ENCODE data around the gene SRCIN1.

The SRCIN1 gene

DNA sequence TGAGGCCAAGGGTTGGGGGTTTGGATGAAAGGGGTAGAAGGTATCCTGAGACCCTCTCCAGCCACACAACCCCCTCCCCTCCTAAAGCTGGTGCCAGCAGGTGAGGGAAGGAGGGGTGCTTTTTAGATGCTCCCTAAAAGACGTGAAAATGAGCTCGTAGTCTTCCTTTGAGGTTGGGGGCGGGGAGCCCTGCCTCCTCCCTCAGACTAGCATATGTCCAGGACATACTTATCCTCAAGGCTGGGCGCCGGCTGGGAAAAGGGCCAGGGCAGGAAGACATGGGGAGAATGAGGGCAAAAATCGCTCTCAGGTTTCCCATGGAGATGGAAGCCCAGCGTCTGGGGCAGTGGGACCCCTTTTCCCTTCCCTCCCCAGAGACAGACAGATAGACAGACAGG lies 26.7 kb downstream of the SRCIN1 start:
- DNase-seq: no peak

DNA sequence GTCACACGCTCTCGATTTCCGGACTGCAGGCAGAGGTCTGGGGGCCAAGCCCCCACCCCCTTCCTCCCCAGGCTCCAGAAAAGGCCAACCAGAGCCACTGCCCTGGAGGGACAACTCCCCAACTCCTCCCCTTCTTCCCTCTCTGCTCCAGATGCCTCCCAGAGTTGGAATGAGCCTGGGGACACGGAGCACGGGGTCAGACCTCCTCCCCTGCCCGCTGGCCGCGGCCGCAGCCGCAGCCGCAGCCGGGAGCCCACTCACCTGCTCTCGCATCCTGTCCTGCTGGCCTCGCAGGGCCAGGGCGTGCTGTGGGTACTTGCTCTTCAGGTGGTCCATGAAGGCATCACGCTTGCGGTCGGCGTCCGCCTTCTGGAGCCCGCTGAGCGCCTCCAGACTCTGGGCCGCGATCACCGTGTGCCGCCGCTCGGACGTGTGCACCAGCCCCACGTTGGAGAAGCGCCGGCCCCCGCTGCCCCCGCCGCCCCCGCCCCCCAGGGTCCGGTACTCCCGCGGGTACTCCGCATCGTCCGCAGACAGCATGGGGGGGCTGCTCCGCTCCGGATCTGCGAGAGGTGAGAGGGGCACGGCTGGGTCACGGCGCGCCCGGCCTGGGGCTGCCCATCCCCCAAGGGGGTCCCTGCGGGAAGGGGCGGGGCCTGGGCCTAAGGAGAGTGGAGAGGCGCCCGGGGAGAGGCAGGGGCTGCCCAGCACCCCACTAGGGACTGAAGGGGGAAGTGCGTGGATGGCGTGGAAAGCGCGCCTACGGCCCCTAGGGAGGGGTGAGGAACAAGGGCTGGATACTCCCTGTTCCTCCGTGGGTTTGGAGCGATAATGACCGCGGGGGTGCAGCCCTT lies 27.3 kb downstream of the SRCIN1 start:
- DNase-seq: no peak

DNA sequence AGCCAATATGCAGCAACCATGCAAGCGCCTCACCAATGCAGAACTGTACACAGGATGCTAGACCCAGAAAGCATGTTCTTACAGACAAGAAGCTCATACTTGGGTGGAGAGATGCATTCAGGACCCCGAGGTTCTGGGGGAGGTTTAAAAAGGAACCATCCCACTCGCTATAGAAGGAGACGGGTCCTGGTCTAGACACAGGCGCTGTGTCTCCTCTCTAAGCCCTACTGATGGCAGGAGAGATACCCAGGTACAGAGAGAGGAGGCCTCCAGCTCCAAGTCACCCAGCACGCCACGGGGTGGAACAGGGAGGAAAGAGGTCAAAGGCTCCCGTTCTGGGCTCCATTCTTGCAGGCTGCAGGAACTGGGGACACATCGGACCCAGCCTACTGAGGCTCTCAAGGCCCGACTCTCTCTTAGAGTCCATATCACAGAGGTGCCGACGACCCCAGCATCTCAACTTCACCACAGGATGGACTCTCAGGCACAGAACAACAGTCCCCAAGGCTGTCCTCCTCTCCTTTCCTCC lies 28.0 kb downstream of the SRCIN1 start:
- no peak for DNase-seq

DNA sequence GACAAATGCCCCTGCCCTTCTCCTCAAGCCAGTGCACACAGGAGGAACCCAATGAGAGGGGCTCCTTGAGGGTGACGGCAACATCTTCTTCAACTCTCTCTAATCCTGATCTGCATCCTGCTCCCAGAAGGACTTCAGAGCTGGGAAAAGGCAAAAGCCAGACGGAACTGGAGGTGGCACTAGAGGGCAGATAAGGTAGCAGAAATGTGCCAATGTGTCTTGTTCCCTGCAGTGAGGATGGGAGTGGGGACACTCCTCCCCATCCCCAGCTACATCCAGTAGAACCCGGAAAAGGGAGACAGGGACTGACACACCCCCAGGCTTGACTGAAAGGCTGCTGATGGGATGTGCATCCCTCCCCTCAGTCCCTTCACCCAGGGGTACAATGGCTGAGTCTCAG lies 28.5 kb downstream of the SRCIN1 start:
- DNase-seq: no peak

DNA sequence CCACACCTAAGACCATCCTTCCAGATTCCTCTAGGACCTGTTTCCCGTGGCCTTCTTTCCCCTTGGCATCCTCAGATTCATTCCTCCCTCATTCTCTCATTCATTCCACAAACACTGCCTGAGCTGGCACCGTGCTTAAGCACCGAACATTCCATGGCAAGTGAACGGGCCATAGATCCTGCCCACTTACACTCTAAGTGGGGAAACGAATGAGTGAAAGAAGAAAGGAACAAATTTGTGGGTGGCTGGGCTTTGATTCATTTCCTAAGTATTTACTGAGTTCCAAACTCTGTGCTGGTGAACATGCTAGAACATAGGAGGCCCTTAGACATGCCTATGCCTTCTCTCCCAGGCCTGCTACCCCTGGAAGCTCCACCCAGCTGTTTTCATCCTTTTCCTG lies 30.0 kb downstream of the SRCIN1 start:
- DNase-seq: no peak

DNA sequence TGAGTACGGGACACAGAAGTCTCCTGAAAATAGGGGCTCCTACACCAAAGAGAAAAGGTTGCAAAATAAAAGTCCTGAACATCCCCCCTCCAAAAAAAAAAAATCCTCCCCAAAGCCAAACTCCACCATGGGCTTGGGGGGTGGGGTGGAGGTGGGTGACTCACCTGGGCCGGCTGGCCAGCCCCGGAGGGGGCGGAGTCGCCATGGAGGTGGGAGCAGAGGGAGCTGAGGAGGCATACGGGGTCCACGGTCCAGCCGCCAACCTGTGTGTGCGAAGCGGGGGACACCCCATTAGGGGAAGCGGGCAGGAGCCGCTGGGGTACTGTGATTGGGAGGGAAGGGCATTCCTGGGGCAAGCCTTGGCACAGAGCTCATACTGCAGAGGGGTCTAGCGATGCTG lies 31.0 kb downstream of the SRCIN1 start:
- DNase-seq: no peak

DNA sequence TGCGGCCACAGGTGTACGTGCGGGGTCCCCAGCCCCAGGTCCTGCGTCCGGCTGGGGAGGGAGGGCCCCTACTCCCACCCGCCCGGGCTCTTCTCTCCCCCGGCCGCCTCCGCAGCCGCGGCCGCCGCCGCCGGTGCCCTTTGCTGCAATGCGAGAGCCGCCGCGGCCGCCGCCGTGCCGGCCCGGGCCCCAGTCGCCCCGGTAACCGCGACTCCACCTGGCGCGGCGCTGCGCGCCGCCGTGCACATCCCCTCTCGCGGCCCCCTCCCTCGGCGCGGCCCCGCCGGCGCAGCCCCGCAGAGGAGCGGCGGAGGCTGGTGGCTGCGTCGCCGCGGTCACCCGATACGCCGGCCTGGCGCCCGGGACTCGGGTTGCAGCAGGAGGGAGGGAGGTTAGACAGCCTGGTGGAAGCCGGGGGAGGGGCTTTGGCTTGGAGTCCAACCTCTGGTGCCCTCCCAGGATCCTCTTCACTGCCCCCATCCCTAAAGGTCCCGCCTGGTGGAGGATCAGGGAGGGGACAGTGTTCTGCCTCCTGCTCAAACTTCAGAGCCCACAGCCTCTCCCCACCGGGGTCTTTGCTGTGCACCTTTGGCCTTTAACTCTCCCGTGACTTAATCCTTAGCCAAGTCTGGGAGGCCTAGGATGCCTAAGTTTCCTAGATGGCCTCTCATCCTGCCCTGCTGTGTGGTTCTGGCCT lies 32.9 kb downstream of the SRCIN1 start:
- no peak for DNase-seq

DNA sequence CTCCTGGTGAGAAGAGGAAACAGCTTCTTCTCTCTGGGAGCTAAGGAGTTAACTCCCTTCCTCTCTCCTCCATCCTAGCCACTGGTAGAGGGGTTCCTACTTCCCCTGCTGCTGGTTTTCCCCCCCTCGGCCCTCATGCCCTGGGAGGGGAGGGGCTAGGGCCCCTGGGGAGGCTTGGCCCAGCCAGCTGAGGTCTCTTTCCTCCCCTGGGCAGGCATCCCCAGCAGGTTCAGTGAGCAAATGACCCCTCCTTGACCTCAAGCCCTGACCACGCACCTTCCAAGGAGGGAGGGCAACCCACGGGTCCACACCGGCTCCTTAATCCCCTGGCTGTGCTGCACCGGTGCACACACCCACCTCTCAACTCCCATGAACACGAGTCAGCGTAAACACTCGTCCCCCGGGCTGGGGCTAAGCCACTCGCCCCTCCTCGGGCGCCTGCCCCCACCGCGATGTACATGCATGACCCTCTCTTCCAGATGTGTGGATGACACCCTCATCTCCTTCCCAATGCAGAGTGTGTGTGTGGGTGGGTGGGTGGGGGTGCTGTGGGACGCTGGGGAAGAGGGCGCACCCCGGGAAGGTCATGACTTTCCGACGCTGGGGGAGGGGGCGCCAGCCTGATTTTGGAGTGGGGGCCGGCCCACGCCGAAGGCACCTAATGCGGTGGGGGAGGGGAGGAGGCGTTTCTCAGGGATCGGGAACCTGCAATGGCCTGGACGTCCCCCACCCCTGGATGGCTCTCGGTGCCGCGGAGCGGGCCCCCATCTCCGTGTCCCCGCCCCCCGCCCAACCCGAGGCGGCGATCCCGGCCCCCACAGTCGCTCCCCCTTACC lies 33.7 kb downstream of the SRCIN1 start:
- no peak for DNase-seq

DNA sequence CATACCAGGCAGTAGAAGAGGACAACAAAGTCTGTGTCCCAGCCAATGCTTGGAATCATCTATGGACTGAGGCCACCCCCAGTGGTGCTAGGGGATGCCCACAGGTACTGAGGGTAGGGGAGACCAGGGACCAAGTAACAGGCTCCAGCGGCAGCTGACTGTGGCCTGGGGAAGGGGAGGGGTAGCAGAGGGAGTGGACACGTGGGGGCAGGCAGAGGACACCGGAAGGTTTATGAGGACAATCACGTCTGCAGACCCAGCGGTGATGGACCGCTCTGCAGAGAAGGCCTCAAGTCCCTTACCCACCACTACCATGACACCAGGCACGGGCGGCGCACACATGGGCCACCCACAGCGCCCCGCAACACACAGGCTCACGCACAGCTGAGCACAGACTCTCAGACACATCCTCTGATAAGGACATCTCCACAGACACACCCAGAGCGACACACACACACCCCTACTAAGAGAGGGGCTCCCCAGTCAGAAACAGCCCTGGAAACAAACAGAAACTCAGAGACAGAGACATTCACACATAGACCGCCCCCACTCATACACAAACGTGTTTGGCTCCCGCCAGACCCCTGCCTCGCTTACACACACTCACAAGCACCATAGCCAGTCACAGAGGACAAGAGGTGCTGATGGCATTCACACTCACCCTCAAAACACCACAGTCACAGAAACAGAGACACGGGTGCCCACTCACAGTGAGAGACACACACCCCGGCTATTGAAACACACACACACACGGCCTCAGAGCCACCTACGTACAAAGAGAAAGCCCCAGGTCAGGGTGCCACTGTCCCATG lies 35.8 kb downstream of the SRCIN1 start:
- DNase-seq: no peak

DNA sequence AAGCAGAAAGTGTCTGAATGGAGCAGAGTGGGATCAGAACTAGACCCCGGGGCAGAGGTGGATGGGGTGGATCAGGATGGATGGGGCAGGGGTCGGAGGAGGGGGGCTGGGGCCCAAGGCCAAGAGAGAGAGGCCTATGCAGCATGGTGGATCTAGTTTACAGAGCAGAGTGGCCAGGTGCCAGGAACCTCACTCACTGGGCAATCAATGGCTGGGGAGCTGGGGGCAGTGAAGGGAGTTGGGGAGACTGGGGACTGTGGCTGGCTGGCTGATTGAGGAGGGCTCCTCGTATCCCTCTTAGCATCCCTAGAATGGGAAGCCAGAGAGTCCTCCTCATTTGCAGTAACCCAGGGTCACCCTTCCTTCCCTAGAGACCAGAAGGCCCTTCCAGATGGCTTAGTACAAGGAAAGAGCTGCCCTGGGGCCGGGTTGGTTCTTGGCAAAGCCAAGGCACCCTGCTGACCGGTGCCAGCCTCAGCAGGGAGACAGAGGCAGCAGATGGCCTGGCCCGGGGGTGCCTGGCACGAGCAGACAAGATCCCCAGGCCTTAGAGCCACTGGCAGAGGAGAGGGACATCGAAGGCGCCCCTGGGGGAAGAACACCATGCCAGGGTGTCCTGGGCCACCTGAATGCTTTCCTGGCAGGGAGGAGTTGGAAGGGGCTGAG lies 36.8 kb downstream of the SRCIN1 start:
- no peak for DNase-seq

DNA sequence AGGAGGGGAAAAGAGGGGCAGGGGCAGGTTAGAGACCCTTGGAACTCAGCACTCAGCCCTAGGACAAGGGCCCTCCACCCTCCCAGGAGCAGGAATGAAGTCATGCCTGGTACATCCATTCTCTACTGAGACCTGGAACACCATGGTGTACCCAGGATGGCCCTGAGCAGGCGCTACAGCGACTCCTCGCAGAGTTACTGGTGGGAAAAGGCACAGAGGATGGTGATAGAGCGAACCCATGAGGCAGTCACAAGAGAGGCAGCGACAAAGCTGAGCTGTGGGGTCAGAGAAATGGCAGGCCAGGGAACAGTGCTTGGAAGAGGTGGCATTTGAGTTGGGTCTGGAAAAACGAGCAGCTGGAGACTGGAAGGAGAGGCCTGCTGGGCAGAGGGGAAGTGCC lies 37.5 kb downstream of the SRCIN1 start:
- no peak for DNase-seq

DNA sequence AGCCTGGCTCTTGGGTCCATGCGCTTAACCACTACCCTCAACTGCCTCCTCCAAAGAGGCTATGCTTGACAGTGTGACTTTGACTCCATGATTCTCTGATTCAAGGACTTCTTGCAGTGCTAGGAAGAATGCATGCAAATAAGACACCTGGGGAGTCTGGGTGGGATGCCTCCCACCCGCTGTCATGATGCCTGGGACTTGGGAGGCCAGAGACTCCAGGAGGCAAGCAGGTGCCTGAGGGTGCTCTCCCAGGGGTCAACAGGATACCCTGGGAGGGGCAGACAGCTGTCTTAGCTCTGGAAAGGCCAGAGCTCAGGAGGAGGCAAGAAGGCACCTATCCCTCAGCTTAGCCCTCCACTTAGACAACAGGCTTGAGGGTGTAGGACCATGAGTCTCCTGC lies 38.4 kb downstream of the SRCIN1 start:
- no peak for DNase-seq

DNA sequence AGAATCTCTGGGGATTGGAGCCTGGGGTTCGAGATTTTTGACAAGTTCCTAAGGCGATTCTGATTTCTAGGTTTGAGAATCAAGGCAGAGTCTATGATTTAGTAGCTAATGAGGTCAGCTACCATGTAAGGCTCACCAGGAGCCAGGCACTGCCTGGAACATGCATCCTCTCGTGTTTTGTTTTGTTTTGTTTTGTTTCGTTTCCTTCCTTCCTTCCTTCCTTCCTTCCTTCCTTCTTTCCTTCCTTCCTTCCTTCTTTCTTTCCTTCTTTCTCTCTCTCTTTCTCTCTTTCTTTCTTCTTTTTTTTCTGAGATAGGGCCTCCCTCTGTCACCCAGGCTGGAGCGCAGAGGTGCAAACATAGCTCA lies 39.1 kb downstream of the SRCIN1 start:
- DNase-seq: no peak

DNA sequence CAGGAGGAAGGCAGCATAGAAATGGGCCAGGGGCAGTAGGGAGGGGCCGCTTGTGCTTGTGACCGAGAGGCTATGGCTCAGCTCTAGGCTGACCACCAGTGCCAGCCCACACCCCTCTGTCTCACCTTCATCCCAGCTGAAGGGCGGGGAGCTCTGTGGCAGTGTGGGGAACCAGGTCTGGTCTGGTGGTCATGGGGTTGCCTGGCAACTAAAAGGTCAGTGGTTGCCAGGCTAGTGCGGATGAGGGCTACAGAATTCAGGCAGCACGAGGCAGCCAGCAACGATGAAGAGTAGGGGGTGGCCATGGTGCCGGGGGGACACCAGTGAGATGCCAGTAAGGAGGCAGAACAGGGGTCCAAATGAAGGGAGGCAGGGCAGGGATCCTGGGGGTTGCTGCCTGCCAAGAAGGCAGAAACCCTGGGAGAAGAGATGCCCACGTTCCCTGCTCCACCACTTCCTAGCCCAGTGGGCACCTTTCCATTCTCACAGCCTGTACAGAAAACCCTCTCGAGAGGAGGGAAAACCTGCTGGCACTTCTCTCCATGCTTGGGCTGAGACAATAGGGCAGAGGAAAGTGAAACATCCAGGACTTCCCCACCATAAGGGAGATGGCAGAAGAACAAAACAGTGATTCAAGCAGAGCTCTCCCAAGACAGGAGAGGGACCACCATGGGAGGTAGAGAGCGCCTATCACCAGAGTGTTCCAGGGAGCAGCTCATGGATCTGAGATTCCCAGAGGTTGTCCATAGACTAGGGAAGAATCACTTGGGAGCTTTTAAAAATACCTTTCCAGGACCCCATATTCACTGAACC lies 39.7 kb downstream of the SRCIN1 start:
- no peak for DNase-seq

DNA sequence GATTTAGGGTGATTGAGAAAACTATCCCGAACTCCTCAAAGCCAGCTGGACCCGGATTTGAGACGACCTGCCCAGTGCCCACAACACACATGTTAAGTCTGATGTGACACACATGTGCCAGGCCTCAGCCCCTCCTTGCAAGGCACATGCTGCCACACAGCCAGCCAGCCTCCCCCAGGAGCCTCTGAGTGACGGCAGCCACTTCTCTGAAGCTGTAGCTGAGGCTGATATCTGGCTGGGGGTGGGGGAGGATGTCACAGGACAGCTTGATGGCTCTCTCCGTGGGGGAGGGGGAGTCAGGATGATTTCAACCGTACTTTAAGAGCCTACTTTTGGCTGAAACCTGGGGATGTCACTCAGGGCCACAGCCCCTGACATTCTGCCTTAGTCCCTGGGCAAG lies 40.9 kb downstream of the SRCIN1 start:
- DNase-seq: no peak

DNA sequence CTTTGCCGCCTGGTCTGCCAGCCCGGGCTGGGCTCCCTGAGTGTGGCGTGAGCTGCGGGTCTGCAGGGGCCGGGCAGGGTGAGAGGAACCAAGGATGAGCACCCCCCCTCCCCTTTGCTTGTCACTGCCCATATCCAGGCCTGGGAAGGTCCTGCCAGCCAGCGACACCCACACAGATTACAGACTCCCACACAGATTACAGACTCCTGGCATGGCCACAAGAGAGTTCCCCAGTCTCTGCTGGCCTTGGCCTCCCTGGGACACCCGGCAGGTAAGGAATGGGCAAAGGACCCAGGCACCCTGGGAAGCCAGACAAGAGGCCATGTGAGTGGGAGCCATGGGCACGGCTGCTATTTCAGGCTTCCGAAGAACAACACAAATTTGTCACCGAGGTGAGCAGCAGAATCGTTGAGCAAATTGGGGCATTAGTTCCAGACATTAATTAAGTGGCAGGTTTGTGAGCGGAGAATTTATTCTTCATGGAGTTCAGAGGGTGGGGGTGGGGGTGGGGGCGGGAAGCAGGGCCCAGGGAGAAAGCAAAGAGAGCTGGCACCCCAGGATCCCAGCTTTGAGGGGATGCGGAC lies 41.4 kb downstream of the SRCIN1 start:
- DNase-seq: no peak

DNA sequence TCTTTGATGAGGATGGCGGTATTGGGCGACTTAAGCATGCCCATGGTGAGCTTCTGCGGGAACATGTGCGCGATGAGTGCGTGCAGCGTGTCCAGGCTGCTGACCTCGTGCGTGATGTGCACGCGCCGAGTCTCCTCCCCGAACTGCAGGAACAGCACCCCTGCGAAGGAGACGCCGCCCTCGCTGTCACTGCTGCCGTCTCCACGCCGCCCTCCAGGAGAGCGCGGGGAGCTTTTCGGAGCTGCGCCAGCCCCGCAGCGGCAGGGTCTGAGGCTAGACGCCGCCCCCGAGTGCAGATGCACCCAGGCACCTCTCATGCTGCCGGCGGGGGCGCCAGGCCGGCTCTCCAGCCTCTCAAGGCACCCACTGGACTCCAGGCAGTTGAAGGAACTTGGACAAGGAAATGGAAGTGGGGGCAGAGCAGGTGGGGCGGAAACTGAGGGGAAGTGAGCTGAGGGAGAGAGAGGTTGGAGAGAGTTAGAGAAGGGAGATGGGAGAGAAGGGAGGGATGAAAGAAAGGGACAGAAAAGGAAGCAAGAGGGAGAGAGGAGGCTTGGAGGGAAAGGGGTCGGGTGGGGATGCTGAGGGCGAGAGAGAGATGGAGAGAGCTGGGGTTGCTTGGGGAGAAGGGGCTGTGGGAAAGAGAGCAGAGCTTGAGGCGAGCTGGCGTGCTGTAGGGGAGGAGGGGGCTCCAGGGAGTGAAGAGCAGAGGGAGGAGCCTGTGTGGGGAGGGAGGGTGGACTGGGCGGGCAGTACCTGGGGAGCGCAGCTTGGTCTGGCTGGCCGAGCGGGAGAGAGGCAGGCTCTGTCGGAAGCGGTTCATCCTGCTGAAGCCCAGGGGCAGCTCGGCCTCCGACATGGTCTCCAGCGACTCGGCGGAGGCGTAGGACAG lies 42.1 kb downstream of the SRCIN1 start:
- DNase-seq: no peak

DNA sequence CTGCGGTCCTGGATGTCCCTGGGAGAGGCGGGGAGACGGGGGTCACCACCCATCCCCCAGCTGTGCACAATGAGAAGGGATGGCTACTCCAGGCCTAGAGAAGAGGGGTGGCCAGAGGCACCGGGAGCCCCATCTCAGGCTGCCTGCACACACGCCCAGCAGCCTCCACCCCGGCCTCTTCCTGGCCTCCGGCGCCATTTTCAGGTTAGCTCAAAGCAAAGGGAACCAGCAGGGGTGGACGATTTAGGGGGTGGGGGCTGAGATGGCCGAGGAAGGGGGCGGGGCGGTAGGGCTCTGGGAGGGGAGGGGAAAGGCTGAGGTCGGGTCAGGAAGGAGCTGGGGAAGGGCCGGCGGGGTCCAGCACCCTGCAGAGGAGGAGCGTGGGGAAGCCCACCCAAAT lies 42.8 kb downstream of the SRCIN1 start:
- no peak for DNase-seq

DNA sequence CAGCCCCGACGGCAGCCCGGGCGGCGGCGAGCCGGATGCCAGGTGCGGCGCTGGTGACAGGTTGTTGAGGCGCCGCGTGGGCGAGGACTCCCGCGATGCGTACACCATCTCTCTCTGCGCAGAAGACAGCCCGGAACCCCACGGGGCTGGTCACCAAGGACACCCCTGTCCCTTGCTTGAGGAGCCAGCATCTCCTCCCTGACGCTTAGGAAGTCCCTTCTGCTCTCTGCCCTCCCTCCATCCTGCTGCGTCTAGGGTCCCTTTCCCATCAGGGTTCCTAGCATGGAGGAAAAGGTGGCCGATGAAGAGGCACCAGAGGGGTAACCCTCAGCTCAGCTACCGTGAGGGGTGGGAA lies 43.6 kb downstream of the SRCIN1 start:
- DNase-seq: no peak

Measured in GF-D8 (cell line).